Measurements from ENCODE around the gene OSBPL8.
"Not testable (repeated sequence)": the region's sequence is repeated elsewhere in the genome, so short reads cannot be mapped to it uniquely, and the experiment has no call there.

OSBPL8 gene

GRCh38 chr12:76491292-76491691 is 68.3 kb downstream of the OSBPL8 start:
- no peak overlapping the region for H3K4me3 ChIP-seq (ENCODE audit: low read depth, low read length)
- TF ChIP-seq CTCF (IDR thresholded peaks at IDR 0.05; ENCODE audit: low read depth, low read length) = no peak

- TF ChIP-seq CTCF (IDR thresholded peaks at IDR 0.05; ENCODE audit: low read depth, low read length) = no peak
- H3K4me3 ChIP-seq (ENCODE audit: low read depth, low read length) = no peak overlapping the region
Observed at GRCh38 chr12:76490763-76491162, 68.8 kb downstream of the OSBPL8 start.

GRCh38 chr12:76489737-76490136 is 69.8 kb downstream of the OSBPL8 start:
- no peak for TF ChIP-seq CTCF (IDR thresholded peaks at IDR 0.05; ENCODE audit: low read depth, low read length)
- H3K4me3 ChIP-seq (ENCODE audit: low read depth, low read length) = no peak overlapping the region

GRCh38 chr12:76486011-76486410 is 73.6 kb downstream of the OSBPL8 start:
- TF ChIP-seq CTCF (IDR thresholded peaks at IDR 0.05; ENCODE audit: low read depth, low read length) = no peak
- H3K4me3 ChIP-seq (ENCODE audit: low read depth, low read length) = no peak overlapping the region

GRCh38 chr12:76480796-76481195 is 78.8 kb downstream of the OSBPL8 start:
- TF ChIP-seq CTCF (IDR thresholded peaks at IDR 0.05; ENCODE audit: low read depth, low read length) = no peak

GRCh38 chr12:76478045-76478444 is 81.5 kb downstream of the OSBPL8 start:
- TF ChIP-seq CTCF (IDR thresholded peaks at IDR 0.05; ENCODE audit: low read depth, low read length) = no peak
- no peak overlapping the region for H3K4me3 ChIP-seq (ENCODE audit: low read depth, low read length)

More at GRCh38 chr12:76480796-76481195, 78.8 kb downstream of the OSBPL8 start:
- H3K4me3 ChIP-seq (ENCODE audit: low read depth, low read length) = no peak overlapping the region

GRCh38 chr12:76472862-76473261 is 86.7 kb downstream of the OSBPL8 start:
- H3K4me3 ChIP-seq (ENCODE audit: low read depth, low read length) = not testable (repeated sequence)

- no peak for TF ChIP-seq CTCF (IDR thresholded peaks at IDR 0.05; ENCODE audit: low read depth, low read length)
- no peak overlapping the region for H3K4me3 ChIP-seq (ENCODE audit: low read depth, low read length)
Observed at GRCh38 chr12:76471579-76471978, 88.0 kb downstream of the OSBPL8 start.
